Measurements from ENCODE around the gene TOM1L1.

TOM1L1 gene

DNA sequence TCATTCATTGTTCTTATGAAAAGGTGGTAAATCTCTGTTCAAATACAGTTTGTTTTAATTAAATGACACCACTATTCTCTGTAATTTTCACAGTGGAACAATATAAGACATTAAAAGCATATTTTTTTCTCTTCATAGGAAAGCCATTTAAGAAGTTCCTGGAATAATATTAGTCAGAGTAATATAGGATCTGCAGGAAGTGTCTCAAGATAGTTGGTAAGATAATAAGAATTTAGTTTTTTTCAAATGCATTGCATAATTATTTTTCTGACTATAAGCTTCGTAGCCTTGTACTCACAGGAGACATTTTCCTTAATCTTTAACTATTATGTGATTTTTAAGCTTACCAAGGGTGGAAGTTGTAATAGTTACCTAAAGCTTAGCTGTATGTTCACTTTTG is 84.8 kb downstream of the TOM1L1 start:
- Histone ChIP-seq H2AFZ (no peak overlapping the region), H3K4me3 (ENCODE audit: low read depth, low read length) (no peak overlapping the region), H3K27ac (no peak overlapping the region), H3K4me1 (no peaks in the 10 kb centered on the region), H3K9ac (no peak overlapping the region), H3K79me2 (peaks cover 6% of the 10 kb centered on the region), H3K9me3 (ENCODE audit: control insufficient read depth, low read length) (no peaks in the 10 kb centered on the region), H3K36me3 (ENCODE audit: control insufficient read depth, insufficient read depth, low read length) (no peaks in the 10 kb centered on the region), H3K27me3 (ENCODE audit: control insufficient read depth, insufficient read depth, low read length) (no peaks in the 10 kb centered on the region), H3K4me2 (ENCODE audit: low read length) (no peak overlapping the region)
- TF ChIP-seq, protein P1, sequence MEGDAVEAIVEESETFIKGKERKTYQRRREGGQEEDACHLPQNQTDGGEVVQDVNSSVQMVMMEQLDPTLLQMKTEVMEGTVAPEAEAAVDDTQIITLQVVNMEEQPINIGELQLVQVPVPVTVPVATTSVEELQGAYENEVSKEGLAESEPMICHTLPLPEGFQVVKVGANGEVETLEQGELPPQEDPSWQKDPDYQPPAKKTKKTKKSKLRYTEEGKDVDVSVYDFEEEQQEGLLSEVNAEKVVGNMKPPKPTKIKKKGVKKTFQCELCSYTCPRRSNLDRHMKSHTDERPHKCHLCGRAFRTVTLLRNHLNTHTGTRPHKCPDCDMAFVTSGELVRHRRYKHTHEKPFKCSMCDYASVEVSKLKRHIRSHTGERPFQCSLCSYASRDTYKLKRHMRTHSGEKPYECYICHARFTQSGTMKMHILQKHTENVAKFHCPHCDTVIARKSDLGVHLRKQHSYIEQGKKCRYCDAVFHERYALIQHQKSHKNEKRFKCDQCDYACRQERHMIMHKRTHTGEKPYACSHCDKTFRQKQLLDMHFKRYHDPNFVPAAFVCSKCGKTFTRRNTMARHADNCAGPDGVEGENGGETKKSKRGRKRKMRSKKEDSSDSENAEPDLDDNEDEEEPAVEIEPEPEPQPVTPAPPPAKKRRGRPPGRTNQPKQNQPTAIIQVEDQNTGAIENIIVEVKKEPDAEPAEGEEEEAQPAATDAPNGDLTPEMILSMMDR (IDR thresholded peaks at IDR 0.05) = no peak

DNA sequence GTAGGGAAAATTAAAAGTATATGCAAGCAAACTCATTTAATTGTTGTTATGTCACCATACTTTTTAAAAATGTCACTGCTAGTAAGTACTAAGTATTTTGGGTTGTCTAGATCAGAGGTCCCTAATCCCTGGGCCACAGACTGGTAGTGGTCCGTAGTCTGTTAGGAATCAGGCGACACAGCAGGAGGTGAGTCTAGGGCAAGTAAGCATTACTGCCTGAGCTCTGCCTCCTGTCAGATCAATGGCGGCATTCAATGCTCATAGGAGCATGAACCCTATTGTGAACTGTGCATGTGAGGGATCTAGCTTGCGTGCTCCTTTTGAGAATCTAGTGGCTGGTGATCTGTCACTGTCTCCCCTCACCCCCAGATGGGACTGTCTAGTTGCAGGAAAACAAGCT is 89.5 kb downstream of the TOM1L1 start:
- Histone ChIP-seq H3K9ac (no peak overlapping the region), H3K4me2 (ENCODE audit: low read length) (no peak overlapping the region), H3K36me3 (ENCODE audit: control insufficient read depth, insufficient read depth, low read length) (no peaks in the 10 kb centered on the region), H3K79me2 (no peaks in the 10 kb centered on the region), H3K9me3 (ENCODE audit: control insufficient read depth, low read length) (no peaks in the 10 kb centered on the region), H3K27ac (no peak overlapping the region), H3K4me1 (no peaks in the 10 kb centered on the region), H2AFZ (no peak overlapping the region), H3K4me3 (ENCODE audit: low read depth, low read length) (no peak overlapping the region), H3K27me3 (ENCODE audit: control insufficient read depth, insufficient read depth, low read length) (no peaks in the 10 kb centered on the region)
- TF ChIP-seq, protein P1 (IDR thresholded peaks at IDR 0.05) = no peak

DNA sequence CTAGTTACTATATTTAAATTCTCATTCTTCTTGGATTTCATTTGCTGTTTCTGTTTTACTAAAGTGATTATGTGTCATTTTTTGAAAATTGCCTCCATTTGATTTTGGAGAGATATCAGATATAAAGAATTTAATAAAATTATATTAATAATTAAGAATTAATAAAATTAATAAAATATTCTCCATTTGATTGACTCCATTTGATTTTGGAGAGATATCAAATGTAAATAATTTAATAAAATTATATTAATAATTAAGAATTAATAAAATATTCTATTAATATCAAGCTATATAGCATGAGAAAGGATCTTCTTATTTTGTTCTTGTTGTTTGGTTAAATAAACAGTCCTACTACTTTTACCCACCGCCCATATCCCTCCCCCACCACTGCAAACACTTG is 90.9 kb downstream of the TOM1L1 start:
- H3K9ac ChIP-seq = no peak overlapping the region
- no peaks in the 10 kb centered on the region for H3K36me3 ChIP-seq (ENCODE audit: control insufficient read depth, insufficient read depth, low read length)
- H3K9me3 ChIP-seq (ENCODE audit: control insufficient read depth, low read length) = no peaks in the 10 kb centered on the region
- TF ChIP-seq, protein P1 (IDR thresholded peaks at IDR 0.05) = no peak
- H3K27me3 ChIP-seq (ENCODE audit: control insufficient read depth, insufficient read depth, low read length) = no peaks in the 10 kb centered on the region
- no peaks in the 10 kb centered on the region for H3K4me1 ChIP-seq
- H3K4me2 ChIP-seq (ENCODE audit: low read length) = no peak overlapping the region
- no peaks in the 10 kb centered on the region for H3K79me2 ChIP-seq
- H3K27ac ChIP-seq = no peak overlapping the region
- H2AFZ ChIP-seq = no peak overlapping the region
- H3K4me3 ChIP-seq (ENCODE audit: low read depth, low read length) = no peak overlapping the region

DNA sequence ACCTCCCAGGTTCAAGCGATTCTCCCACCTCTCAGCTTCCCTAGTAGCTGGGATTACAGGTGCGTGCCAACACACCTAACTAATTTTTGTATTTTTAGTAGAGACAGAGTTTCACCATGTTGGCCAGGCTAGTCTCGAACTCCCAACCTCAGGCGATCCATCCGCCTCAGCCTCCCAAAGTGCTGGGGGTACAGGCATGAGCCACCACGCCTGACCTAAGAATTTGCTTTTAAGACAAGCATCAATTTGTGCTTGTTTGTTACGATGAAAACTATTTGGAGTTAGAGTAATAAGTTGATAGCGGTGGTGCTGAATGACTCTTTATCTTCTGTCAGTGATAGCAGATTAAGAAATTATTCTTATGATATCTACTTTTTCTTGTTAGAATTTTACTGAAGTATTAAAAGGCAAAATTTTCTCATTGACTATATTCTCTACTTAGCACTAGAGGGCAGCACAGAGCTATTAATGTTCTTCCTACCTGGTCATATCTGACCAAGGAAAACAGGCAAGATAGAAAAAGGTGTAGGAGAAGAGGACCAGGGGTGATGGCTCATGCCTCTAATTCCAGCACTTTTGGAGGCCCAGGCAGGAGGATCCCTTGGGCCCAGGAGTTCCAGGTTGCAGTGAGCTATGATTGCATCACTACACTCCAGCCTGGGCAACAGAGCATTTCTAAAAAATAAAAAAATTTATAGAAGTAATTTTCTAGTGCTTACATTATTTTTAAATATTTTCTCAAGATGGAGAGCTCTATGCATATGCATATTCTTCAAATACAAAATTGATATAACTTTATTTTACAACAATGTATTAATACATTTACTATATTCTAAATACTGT is 92.4 kb downstream of the TOM1L1 start:
- Histone ChIP-seq H3K9ac (no peak overlapping the region), H3K27ac (no peak overlapping the region), H3K9me3 (ENCODE audit: control insufficient read depth, low read length) (no peaks in the 10 kb centered on the region), H3K27me3 (ENCODE audit: control insufficient read depth, insufficient read depth, low read length) (no peaks in the 10 kb centered on the region), H3K4me3 (ENCODE audit: low read depth, low read length) (no peak overlapping the region), H3K79me2 (no peaks in the 10 kb centered on the region), H2AFZ (no peak overlapping the region), H3K4me1 (no peaks in the 10 kb centered on the region), H3K36me3 (ENCODE audit: control insufficient read depth, insufficient read depth, low read length) (no peaks in the 10 kb centered on the region), H3K4me2 (ENCODE audit: low read length) (no peak overlapping the region)
- TF ChIP-seq, protein P1 (IDR thresholded peaks at IDR 0.05) = peak; percentile 67

DNA sequence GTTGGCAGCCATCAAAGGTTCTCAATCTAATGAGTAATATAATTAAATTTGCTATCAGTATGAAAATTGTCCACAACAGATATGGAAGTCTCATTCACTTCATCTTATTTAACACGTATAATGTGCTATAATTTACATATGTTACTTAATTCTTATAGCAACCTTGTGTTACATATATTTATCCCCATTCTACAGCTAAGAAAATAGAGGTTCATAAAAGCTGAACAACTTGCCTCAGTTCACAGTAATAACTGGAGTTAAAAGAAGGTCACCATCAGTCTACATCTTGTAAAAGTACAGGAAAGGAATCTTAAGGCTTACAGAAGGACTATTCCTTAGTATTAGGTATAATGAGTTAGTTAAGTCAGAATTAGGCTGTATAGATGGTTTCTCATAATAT is 95.8 kb downstream of the TOM1L1 start:
- H3K27ac ChIP-seq = no peak overlapping the region
- H2AFZ ChIP-seq = no peak overlapping the region
- no peaks in the 10 kb centered on the region for H3K36me3 ChIP-seq (ENCODE audit: control insufficient read depth, insufficient read depth, low read length)
- TF ChIP-seq, protein P1 (IDR thresholded peaks at IDR 0.05) = no peak
- no peak overlapping the region for H3K4me2 ChIP-seq (ENCODE audit: low read length)
- no peaks in the 10 kb centered on the region for H3K4me1 ChIP-seq
- H3K79me2 ChIP-seq = no peaks in the 10 kb centered on the region
- H3K9ac ChIP-seq = no peak overlapping the region
- no peaks in the 10 kb centered on the region for H3K9me3 ChIP-seq (ENCODE audit: control insufficient read depth, low read length)
- no peaks in the 10 kb centered on the region for H3K27me3 ChIP-seq (ENCODE audit: control insufficient read depth, insufficient read depth, low read length)
- no peak overlapping the region for H3K4me3 ChIP-seq (ENCODE audit: low read depth, low read length)

Measured in parathyroid adenoma (tissue), 2 donors.